Central memory CD8-positive, alpha-beta T cell (primary cell): ENCODE measurements around the gene CNTNAP2.

Experiments
- ATAC-seq: fragments of 150-1000 bp; cut with Tn5 transposase; replicated peaks from 2 replicates; pipeline ENCODE4 v1.10.0; 2022; ENCODE audit warnings: mild to moderate bottlenecking, moderate FRiP score, moderate number of reproducible peaks; ENCODE audit not compliant: poor library complexity, severe bottlenecking; ENCODE audit errors: extremely low read depth
- DNase-seq, 2 donors: peaks; one replicate each; pipeline ENCODE4 v3.0.0; 2021; ENCODE audit warnings: low spot score in 2 of 2
- H3K27ac Mint-ChIP-seq: one replicate; pipeline ENCODE4 v1.8.0; 2022; ENCODE audit warnings: low read depth, mild to moderate bottlenecking, moderate library complexity, mixed read lengths
- H3K27me3 Mint-ChIP-seq: one replicate; pipeline ENCODE4 v1.8.0; 2022; ENCODE audit warnings: mixed read lengths
- H3K36me3 Mint-ChIP-seq: one replicate; pipeline ENCODE4 v1.8.0; 2022; ENCODE audit warnings: mild to moderate bottlenecking, moderate library complexity, mixed read lengths; ENCODE audit not compliant: insufficient read depth
- H3K4me1 Mint-ChIP-seq: one replicate; pipeline ENCODE4 v1.8.0; 2022; ENCODE audit warnings: mixed read lengths
- H3K4me3 Mint-ChIP-seq: one replicate; pipeline ENCODE4 v1.8.0; 2022; ENCODE audit warnings: mild to moderate bottlenecking, moderate library complexity, mixed read lengths
- H3K9me3 Mint-ChIP-seq: one replicate; pipeline ENCODE4 v1.8.0; 2022; ENCODE audit warnings: mixed read lengths

Gene CNTNAP2

DNA sequence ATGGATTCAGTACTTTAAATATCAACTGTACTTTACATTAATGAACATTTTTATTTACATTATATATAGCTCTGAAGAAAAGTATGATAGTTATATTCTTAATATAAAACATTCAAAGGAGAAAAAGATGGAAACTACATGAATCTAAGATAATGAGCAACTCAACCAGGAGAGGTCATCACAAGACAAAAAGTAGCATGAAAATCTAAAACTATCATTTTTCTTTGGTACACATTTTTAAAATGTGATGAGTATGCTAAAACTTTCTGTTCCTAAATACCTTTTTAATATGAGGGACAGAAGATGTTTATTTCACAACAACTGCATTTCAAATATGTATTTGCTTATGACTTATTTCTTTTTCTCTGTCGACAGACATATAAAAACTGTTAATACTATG is 2.4 kb downstream of the CNTNAP2 start:
- ATAC-seq (no peak), DNase-seq (no peak)
- Mint-ChIP-seq H3K36me3 (no peaks in the 10 kb centered on the region), H3K27ac (no peak overlapping the region), H3K4me3 (no peak overlapping the region), H3K9me3 (peaks cover 13% of the 10 kb centered on the region), H3K4me1 (no peaks in the 10 kb centered on the region), H3K27me3 (peaks cover 12% of the 10 kb centered on the region)

DNA sequence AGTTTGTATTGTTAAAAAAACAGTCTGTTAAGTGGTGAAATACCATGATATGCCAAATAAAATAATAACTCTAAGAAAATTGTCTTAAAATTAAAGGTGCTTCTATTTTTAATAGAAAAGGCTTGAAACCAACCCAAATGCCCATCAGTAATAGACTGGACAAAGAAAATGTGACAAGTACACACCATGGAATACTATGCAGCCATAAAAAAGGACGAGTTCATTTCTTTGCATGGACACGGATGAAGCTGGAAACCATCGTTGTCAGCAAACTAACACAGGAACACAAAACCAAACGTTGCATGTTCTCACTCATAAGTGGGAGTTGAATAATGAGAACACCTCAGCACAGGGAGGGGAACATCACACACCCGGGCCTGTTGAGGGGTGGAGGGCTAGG is 7.1 kb downstream of the CNTNAP2 start:
- no peaks in the 10 kb centered on the region for H3K27me3 Mint-ChIP-seq
- DNase-seq (no peak), ATAC-seq (no peak)
- H3K4me1 Mint-ChIP-seq = no peaks in the 10 kb centered on the region
- H3K27ac Mint-ChIP-seq = no peak overlapping the region
- no peaks in the 10 kb centered on the region for H3K36me3 Mint-ChIP-seq
- H3K4me3 Mint-ChIP-seq = no peak overlapping the region
- peaks cover 10% of the 10 kb centered on the region for H3K9me3 Mint-ChIP-seq

DNA sequence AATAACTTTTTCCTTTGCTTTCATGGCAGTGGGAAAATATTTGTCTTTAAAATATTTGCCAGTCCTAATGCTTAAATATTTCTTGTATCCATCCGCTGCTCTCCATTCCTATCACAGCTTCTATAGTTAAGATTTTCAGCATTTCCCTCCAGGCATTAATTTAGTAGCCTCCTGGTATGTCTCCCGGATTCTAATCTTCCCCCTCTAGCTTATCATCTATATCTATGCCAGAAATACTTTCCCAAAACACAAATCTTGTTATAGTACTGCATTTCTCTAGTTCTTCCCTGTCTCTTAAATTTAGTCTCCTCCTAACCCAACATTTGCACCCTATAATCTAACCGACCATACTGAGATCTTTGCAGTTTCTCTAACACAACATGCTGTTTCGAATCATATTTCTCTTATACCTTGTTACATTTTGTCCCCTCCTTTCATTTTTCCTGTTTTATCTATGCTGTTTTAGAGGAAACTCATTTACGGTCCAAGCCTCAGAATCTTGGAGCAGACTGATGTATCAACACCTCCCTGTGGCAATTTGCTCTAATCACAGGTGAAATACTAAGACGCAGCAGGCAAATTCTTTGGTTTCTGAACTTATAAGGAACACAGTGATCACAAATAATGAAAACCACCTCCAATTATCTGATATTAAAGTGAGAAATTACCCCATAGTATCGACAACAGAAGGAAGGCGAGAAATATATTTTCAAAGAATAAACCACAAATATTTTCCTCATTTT is 10.3 kb downstream of the CNTNAP2 start:
- H3K27me3 Mint-ChIP-seq = no peaks in the 10 kb centered on the region
- peaks cover 16% of the 10 kb centered on the region for H3K9me3 Mint-ChIP-seq
- H3K27ac Mint-ChIP-seq = no peak overlapping the region
- no peak overlapping the region for H3K4me3 Mint-ChIP-seq
- ATAC-seq = no peak
- no peaks in the 10 kb centered on the region for H3K4me1 Mint-ChIP-seq
- H3K36me3 Mint-ChIP-seq = no peaks in the 10 kb centered on the region
- no peak for DNase-seq

DNA sequence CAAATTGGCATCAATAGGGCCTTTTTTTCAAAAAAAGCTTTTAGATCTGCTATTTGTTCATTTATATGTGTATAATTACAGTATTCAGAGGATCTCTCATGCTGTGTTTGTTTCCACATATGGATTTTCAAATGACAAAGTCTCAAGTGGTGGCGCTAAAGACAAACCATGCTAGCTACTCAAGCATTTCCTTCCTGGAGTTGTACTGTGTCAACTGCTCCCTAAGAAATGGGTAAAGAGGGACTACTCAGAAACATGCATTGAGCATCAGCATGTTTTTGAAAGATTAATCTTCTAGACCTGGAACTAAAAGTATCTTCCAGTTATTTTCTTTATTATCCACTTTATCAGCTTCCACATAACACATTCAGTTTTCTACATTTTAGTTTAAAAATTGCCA is 12.7 kb downstream of the CNTNAP2 start:
- Mint-ChIP-seq H3K9me3 (peaks cover 11% of the 10 kb centered on the region), H3K27ac (no peak overlapping the region), H3K27me3 (no peaks in the 10 kb centered on the region), H3K36me3 (no peaks in the 10 kb centered on the region), H3K4me1 (no peaks in the 10 kb centered on the region), H3K4me3 (no peak overlapping the region)
- ATAC-seq (no peak), DNase-seq (no peak)

DNA sequence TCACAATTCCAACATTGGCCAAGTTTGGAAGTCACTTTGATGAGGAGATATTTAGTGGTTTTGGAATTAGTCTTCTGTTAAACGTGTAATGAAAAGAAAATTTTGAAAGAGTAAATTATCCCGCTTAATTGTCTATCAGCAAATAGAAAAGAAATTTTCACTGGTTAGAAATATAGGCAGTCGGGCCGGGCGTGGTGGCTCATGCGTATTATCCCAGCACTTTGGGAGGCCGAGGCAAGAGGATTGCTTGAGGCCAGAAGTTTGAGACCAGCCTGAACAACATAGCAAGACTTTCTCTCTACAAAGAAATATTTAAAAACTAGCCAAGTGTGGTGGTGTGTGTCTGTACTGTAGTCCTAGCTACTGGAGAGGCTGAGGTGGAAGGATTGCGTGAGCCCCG is 13.4 kb downstream of the CNTNAP2 start:
- peaks cover 11% of the 10 kb centered on the region for H3K9me3 Mint-ChIP-seq
- no peaks in the 10 kb centered on the region for H3K36me3 Mint-ChIP-seq
- no peaks in the 10 kb centered on the region for H3K4me1 Mint-ChIP-seq
- no peak overlapping the region for H3K27ac Mint-ChIP-seq
- no peak for ATAC-seq
- DNase-seq = no peak
- no peaks in the 10 kb centered on the region for H3K27me3 Mint-ChIP-seq
- H3K4me3 Mint-ChIP-seq = no peak overlapping the region

DNA sequence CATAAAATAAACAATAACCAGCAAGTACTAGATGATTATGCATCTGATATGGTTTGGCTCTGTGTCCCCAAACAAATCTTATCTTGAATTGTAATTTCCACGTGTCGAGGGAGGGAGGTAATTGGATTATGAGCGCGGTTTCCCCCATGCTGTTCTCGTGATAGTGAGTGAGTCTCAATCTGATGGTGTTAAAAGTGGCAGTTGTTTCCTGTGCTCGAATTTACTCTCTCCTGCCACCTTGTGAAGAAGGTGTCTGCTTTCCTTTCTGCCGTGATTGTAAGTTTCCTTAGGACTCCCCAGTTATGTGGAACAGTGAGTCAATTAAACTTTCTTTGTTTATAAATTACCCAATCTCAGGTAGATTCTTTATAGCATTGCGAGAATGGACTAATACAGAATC is 15.1 kb downstream of the CNTNAP2 start:
- no peak overlapping the region for H3K4me3 Mint-ChIP-seq
- no peak overlapping the region for H3K27ac Mint-ChIP-seq
- DNase-seq (no peak), ATAC-seq (no peak)
- H3K9me3 Mint-ChIP-seq = peaks cover 11% of the 10 kb centered on the region
- H3K4me1 Mint-ChIP-seq = no peaks in the 10 kb centered on the region
- H3K27me3 Mint-ChIP-seq = no peaks in the 10 kb centered on the region
- no peaks in the 10 kb centered on the region for H3K36me3 Mint-ChIP-seq

DNA sequence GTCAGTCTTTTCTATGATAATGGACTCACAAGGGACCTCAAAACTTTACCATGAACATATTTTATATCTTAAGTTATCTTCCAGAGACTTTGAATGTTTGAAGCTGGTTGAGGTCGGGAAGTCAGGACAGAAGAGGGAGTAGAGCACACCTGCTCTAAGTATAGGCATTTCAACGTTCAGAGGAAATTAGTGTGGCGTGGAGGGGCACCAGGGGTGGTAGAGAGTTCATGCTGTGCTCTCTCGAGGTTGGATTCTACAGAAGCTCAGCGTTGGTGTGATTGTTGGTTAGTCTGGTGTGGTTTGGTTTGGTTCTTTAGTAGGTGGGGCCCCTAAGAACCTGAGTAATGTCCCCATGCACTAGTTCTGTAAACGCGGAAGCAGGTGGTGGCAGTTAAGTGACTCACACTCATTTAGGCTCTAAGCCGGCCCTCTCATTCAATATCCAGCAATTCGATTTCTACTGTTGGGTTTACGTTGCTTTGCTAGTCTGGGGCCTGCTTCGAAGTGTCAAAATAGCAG is 19.8 kb downstream of the CNTNAP2 start:
- Mint-ChIP-seq H3K27ac (no peak overlapping the region), H3K36me3 (no peaks in the 10 kb centered on the region), H3K4me3 (no peak overlapping the region), H3K27me3 (no peaks in the 10 kb centered on the region), H3K9me3 (peaks cover 11% of the 10 kb centered on the region), H3K4me1 (no peaks in the 10 kb centered on the region)
- ATAC-seq (no peak), DNase-seq (no peak)

DNA sequence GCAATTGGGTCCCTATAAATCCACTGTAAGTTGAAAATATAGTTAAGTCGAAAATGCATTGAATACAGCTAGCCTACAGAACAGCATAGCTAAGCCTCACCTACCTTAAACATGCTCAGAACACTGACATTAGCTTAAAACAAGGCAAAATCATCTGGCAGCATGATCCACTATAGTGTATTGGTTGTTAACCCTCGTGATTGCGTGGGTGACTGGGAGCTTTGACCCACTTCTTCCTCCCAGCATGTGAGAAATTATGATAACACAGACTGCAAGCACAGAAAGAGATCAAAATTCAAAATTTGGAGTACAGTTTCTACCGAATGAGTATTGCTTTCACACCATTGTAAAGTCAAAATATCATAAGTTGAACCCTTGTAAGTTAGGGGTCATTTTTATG is 22.3 kb downstream of the CNTNAP2 start:
- Mint-ChIP-seq H3K36me3 (no peaks in the 10 kb centered on the region), H3K27ac (no peak overlapping the region), H3K4me3 (no peak overlapping the region), H3K27me3 (no peaks in the 10 kb centered on the region), H3K9me3 (peaks cover 11% of the 10 kb centered on the region), H3K4me1 (no peaks in the 10 kb centered on the region)
- DNase-seq (no peak), ATAC-seq (no peak)

DNA sequence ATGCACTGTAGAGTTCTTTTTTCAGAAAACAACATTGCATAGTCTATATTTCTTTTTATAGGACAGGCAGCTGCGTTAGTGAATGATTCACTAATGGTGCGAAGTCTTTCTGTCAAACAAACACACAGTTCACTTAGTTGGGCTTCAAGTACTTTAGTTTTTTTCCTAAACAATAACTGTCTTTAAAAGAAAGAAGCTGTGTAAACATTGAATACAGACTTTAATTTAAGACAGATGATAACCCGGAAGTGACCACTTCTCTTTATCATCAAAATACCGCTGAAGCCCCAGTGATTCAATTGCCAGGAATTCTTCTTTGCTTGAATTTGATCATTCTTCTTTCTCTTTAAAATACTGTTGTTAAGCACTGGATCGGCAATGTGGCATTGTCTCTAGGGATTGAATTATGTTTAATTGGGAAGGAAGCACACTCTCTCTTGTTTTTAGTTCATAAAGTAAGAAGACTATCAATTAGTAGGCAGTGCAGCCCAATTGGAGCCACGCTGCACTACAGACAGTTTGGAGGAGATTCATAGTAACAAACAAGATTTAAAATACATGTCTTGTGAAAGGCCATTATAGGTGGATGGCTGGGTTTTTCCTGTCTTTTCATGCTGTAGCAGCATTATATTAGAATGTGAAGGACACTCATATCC is 30.4 kb downstream of the CNTNAP2 start:
- H3K36me3 Mint-ChIP-seq = no peaks in the 10 kb centered on the region
- peaks cover 5% of the 10 kb centered on the region for H3K9me3 Mint-ChIP-seq
- no peaks in the 10 kb centered on the region for H3K4me1 Mint-ChIP-seq
- DNase-seq (no peak), ATAC-seq (no peak)
- H3K27ac Mint-ChIP-seq = no peak overlapping the region
- H3K27me3 Mint-ChIP-seq = no peaks in the 10 kb centered on the region
- H3K4me3 Mint-ChIP-seq = no peak overlapping the region

DNA sequence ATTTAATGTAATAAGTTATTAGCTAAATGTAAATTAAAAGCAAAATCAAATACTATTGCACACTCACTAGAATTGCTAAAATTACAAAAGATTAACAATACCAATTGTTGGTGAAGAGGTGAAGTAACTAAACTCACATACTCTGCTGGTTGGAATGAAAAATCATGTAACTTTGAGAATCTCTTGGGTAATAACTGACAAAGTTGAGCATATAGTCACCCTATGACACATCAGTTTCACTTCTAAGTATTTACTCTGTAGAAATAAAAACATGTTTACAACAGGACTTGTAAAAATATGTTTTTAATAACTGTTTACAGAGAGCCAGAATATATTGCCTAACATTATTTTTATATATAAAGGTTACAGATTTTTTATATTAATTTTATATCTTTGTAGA is 33.6 kb downstream of the CNTNAP2 start:
- H3K4me3 Mint-ChIP-seq = no peak overlapping the region
- H3K36me3 Mint-ChIP-seq = no peaks in the 10 kb centered on the region
- no peaks in the 10 kb centered on the region for H3K27me3 Mint-ChIP-seq
- no peaks in the 10 kb centered on the region for H3K4me1 Mint-ChIP-seq
- DNase-seq (no peak), ATAC-seq (no peak)
- H3K9me3 Mint-ChIP-seq = peaks cover 5% of the 10 kb centered on the region
- H3K27ac Mint-ChIP-seq = no peak overlapping the region

DNA sequence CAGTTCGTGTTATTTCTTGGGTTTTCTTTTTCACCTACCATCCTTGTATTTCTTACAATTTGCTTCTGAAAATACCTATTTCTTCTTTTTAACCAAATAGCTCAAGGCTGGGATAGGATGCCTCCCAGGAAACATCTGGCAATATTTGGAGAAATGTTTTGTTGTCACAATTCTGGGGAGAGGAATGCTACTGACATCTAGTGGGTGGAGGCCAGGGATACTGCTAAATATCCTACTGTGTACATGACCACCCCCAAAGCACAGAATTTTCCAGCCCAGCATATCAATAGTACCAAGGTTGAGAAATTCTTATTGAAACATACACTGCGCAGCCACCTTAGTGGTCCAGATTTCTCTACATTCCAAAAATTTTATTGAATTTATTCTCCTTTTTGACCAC is 55.5 kb downstream of the CNTNAP2 start:
- H3K27me3 Mint-ChIP-seq = no peaks in the 10 kb centered on the region
- H3K27ac Mint-ChIP-seq = no peak overlapping the region
- H3K4me3 Mint-ChIP-seq = no peak overlapping the region
- no peak for DNase-seq
- no peak for ATAC-seq
- peaks cover 30% of the 10 kb centered on the region for H3K9me3 Mint-ChIP-seq
- H3K36me3 Mint-ChIP-seq = no peaks in the 10 kb centered on the region
- no peaks in the 10 kb centered on the region for H3K4me1 Mint-ChIP-seq

DNA sequence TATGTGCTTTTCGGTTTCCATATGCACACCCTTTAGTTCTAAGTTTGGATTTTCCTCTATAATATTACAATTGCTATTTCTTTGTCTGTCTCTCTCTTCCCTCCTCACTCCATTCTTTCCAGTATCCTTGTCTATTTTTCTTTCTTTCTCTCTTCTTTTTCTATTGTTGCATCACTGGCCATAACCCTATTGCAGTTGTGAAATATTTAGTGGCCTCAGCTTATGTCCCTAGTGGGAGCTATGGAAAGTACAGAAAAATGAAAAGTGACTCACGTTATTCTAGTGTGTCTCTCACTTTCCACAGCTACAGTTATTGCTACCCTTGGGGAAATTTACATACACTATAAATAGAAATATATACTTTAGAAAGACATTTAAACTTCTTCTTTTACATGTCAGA is 59.1 kb downstream of the CNTNAP2 start:
- Mint-ChIP-seq H3K36me3 (no peaks in the 10 kb centered on the region), H3K27ac (no peak overlapping the region), H3K4me1 (no peaks in the 10 kb centered on the region), H3K4me3 (no peak overlapping the region), H3K27me3 (no peaks in the 10 kb centered on the region), H3K9me3 (peaks cover 15% of the 10 kb centered on the region)
- DNase-seq = no peak
- no peak for ATAC-seq

DNA sequence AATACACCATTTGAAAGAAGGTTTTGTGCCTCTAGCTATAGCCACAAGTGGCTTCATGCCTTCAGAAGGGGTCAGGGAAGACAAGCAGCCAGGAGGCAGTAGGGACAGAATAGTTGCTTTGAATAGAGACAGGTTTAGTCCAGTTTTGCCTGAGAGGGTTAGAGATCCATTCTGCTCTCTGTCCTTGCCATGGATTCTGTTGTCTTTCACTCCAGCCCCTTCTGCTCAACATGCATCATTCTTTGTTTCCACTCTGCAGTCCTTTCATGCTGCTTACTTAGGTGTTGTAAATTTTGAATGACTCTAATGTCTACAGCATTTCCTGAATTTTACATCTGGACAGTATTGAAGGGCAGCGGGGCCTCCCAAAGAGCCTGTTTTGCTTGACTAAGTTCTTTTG is 60.3 kb downstream of the CNTNAP2 start:
- ATAC-seq (no peak), DNase-seq (no peak)
- H3K27ac Mint-ChIP-seq = no peak overlapping the region
- no peak overlapping the region for H3K4me3 Mint-ChIP-seq
- H3K27me3 Mint-ChIP-seq = no peaks in the 10 kb centered on the region
- peaks cover 15% of the 10 kb centered on the region for H3K9me3 Mint-ChIP-seq
- no peaks in the 10 kb centered on the region for H3K4me1 Mint-ChIP-seq
- no peaks in the 10 kb centered on the region for H3K36me3 Mint-ChIP-seq
